Occipital lobe (tissue), 2 donors: Measurements from ENCODE around the gene DBET. TPM values are rescaled to one million over a fixed set of nuclear protein-coding genes. Genes with fewer than 3 reads are reported as not detected.
"Not testable (repeated sequence)": the region's sequence is repeated elsewhere in the genome, so short reads cannot be mapped to it uniquely, and the experiment has no call there.

Experiments
- DNase-seq: peaks from one replicate; lab custom pipeline; 2025; lab: John Stamatoyannopoulos, UW
- total RNA-seq: library from RNA; depleted of rRNA; stranded (reverse); fragments of >200 nt; gene quantifications from one replicate; pipeline ENCODE4 v1.2.3, GENCODE V29; 2014

Gene DBET
- total RNA-seq, 1 donor from 2014 or later, result not detected

DNA sequence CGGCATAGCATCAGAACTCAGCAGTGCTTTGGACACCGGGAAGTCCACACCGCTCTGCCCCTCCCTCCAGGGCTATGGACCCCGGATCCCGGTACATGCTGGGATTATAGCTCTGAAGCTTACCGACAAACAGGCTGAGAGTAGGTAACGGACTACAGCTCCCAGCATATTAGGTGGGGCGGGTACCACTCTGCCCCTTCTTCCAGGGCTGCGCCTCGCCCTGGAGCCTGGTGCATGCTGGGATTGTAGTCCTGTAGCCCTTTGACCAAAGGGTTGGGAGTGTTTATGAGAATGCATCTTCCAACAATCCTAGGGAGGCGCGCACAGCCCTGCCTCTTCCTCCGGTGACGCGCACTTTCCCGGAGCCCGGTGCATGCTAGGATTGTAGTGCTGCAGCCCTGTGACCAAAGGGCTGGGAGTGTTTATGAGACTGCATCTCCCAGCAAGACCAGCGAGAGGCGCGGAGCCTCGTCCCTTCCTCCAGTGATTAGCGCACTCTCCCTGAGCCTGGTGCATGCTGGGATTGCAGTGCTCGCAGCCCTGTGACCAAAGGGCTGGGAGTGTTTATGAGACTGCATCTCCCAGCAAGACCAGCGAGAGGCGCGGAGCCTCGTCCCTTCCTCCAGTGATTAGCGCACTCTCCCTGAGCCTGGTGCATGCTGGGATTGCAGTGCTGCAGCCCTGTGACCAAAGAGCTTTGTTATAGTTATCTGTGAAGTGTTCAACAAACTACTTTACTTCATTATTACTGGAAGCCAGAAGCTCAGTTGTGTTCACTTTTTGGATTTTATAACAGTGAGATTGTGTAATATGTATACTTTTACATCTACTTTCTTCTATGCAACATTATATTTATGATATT lies 14.7 kb upstream of the DBET start:
- not testable (repeated sequence) for DNase-seq

DNA sequence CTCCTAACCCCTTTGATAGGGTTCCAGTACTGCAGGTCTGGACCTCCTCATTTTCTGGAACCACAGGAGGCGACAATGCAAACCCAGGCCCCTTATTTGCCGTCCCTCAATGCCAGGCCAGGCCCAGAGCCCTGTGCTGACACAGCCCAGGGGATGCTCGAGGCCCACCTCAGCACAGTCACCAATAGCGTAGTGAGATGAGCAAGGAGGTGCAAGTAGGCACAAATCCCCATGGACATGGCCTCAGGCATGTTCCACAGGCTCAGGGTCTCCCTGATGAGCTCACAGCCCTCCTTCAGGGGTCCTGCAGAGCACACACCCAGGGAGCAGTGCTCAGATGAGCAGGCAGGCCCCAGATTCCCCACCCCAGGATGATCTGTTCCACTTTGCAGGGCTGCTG lies 5.3 kb upstream of the DBET start:
- DNase-seq, result not testable (repeated sequence)

DNA sequence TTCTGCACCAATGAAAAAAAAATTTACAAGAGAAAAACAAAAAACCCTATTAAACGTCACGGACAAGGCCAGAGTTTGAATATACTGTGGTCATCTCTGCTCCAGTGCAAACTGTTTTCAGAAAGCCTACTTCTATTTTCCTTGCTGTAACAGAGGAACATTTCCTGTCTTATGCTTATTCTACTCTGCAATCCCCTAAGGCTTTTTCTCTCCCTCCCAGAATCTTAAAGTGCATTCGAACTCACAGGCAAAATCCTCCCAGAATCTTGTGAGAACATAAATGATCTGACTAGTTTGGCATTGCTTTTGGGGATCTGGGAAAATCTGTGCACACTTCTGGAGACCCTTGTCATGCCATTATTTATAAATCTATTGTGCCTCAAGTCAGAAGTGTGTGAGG lies 503 bp downstream of the DBET start:
- DNase-seq, result not testable (repeated sequence)

DNA sequence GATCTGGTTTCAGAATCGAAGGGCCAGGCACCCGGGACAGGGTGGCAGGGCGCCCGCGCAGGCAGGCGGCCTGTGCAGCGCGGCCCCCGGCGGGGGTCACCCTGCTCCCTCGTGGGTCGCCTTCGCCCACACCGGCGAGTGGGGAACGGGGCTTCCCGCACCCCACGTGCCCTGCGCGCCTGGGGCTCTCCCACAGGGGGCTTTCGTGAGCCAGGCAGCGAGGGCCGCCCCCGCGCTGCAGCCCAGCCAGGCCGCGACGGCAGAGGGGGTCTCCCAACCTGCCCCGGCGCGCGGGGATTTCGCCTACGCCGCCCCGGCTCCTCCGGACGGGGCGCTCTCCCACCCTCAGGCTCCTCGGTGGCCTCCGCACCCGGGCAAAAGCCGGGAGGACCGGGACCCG lies 4.0 kb downstream of the DBET start:
- not testable (repeated sequence) for DNase-seq

DNA sequence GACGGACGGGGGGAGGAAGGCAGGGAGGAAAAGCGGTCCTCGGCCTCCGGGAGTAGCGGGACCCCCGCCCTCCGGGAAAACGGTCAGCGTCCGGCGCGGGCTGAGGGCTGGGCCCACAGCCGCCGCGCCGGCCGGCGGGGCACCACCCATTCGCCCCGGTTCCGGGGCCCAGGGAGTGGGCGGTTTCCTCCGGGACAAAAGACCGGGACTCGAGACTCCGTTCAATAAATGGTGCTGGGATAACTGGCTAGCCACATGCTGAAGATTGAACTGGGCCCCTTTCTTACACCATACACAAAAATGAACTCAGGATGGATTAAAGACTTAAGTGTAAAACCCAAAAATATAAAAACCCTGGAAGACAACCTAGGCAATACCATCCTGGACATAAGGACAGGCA lies 28.8 kb downstream of the DBET start:
- DNase-seq, result not testable (repeated sequence)

DNA sequence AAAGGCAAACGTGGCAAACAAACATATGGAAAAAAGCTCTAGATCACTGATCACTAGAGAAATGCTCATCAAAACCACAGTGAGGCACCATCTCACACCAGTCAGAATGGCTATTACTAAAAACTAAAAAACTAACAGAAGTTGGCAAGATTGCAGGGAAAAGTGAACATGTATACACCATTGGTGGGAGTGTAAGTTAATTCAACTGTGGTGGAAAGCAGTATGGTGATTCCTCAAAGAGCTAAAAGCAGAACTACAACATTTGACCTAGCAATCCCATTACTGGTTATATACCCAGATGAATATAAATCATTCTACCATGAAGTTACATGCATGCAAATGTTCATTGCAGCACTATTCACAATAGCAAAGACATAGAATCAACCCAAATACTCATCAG lies 29.7 kb downstream of the DBET start:
- not testable (repeated sequence) for DNase-seq

DNA sequence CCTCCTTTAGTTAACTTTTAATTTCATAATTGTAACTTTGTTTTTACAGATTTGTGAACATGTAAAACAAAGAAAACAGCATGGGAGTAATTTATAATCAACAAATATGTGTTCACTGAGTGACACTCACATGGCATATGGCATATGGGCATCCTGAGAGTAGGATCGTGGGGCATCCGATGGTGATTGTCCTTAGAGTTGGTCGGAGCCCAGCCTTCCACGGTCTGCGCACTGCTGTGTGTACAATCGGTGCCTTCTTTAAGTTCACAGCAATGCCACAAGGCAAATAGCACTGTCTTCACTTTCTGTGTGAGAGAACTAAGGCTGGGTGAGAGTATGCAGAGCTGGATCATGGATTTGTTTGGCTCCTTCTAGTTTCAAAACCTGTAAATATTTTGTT lies 31.0 kb downstream of the DBET start:
- DNase-seq, result not testable (repeated sequence)

DNA sequence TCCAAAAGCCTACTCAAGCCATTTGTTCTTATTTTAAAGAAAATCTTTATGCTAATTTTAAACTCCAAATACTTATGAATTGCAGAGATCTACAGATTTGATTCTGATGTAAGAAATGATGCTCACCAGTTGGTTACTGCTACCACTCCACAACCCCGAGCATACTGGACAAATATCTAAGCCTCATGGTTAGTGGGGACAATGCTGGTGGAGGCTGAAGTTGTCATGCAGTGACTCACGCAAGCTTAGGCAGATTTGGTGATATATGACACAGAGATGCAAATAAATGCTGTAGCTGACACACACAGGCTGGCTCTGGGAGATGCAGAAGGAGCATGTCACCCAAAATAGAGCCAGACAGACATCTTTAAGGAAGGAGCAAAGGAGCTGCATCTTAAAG lies 35.3 kb downstream of the DBET start:
- DNase-seq, result not testable (repeated sequence)

DNA sequence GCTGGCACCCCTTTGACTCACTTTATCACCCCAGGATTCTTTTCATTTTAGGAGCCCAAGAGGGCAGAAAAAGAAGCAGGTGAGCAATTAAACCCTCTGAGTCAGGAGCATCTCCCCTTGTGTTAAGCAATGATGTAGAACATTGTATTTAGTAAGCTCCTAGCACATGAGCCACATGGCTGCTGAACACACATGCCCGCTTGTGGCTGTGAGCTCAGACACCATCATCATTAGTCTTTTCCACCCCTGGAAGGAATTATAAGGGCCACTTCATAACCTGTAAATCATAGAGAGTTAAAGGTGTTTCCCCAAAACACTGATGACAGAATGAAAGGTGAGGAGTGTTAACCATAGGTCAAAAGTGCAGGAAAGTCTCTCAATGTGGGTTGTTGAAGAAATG lies 37.2 kb downstream of the DBET start:
- not testable (repeated sequence) for DNase-seq

DNA sequence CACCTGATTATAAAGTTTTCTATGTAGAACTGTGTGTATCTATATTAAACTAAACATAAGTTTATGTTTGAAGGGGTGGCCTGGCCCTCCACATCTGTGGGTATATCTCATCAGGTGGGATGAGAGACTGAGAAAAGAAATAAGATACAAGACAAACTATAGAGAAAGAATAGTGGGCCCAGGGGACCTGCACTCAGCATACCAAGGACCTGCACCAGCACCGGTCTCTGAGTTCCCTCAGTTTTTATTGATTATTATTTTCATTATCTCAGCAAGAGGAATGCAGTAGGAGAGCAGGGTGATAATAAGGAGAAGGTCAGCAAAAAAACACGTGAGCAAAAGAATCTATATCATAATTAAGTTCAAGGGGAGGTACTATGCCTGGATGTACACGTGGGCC lies 41.9 kb downstream of the DBET start:
- not testable (repeated sequence) for DNase-seq

DNA sequence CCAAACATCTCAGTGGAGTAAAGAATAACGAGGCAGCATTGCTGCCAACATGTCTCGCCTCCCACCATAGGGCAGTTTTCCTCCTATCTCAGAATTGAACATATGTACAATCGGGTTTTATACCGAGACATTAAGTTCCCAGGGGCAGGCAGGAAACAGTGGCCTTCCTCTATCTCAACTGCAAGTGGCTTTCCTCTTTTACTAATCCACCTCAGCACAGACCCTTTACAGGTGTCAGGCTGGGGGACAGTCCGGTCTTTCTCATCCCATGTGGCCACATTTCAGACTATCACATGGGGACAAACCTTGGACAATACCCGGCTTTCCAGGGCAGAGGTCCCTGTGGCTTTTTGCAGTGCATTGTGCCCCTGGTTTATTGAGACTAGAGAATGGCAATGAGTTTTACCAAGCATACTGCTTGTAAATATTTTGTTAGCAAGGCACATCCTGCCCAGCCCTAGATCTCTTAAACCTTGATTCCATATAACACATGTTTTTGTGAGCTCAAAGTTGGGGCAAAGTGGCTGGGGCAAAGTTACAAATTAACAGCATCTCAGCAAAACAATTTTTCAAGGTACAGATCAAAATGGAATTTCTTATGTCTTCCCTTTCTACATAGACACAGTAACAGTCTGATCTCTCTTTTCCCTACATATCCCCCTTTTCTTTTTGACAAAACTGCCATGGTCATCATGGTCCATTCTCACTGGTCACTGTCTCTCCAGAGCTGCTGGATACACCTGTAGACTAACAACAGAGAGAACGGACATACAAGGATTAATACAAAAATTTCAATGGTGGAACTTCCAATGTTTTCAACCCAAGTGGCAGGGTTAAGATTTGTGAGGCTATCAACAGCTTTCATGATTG lies 42.5 kb downstream of the DBET start:
- DNase-seq, result not testable (repeated sequence)

DNA sequence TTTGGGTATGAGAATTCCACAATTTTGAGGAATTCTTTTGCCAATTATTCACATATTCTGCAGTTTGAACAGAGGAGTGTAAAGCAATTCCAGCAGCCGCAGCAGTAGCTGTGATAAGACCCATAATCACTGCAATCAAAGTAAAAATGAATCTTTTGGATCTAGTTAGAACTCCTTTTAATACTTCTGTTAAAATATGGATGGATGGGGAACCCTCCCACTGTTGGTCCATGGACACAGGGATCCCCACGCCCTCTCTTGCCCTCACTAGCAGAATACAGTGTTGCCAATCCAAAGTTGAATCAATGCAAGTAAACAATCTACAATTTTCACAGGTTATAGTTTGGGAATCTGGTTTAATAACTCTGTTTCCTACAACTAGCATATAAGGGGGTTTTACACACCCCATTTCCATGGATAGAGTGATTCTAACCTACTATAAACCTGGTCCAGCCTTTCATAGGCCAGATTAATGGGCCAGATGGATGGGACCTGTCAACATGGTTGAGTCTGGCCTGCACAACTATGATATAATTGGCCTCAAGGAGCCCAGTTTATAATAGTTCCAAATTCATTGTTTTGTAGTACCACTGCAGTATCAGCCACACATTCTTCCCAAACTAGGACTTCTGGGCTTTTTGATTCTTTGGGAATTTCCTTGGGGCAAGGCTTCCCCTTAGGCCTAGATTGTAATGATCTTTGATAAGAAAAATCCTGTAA lies 43.6 kb downstream of the DBET start:
- not testable (repeated sequence) for DNase-seq

DNA sequence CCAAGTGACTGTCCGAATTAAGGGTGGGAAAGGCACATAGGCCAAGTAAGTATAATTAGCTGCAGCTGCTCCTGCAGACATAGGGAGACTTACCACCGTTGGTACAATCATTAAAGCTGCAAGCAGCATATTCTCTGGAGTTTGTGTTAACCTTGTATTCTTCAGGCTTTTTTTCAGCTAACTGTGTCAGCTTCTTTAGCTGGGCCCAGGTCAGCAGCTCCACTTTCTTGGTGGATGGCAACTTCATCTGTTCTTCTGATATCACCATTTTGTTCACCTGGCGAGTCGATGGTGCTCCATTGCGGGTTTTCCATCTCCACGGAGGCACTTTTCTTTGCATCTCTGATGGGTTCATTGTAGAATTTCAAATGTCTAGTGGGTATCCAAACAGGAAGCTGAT lies 44.5 kb downstream of the DBET start:
- not testable (repeated sequence) for DNase-seq

DNA sequence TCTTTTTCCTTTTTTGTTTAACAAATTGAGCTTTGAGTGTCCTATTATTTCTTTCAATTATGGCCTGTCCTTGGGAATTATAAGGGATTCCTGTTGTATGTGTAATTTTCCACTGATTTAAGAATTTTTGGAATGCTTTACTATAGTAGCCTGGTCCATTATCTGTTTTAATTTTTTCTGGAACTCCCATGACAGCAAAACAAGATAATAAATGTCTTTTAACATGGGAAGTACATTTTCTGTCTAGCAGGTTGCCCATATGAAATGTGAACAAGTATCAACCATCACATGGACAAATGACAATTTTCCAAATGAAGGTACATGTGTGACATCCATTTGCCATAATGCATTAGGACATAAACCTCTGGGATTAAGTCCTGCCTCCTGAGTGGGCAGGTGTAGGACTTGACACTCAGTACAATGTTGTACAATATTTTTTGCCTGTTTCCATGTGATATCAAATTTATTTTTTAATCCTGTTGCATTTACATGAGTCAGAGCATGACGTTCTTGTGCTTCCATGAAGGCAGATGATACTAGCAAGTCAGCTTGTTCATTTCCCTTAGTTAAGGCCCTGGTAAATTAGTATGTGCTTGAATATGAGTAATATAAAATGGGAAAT lies 45.2 kb downstream of the DBET start:
- DNase-seq, result not testable (repeated sequence)

DNA sequence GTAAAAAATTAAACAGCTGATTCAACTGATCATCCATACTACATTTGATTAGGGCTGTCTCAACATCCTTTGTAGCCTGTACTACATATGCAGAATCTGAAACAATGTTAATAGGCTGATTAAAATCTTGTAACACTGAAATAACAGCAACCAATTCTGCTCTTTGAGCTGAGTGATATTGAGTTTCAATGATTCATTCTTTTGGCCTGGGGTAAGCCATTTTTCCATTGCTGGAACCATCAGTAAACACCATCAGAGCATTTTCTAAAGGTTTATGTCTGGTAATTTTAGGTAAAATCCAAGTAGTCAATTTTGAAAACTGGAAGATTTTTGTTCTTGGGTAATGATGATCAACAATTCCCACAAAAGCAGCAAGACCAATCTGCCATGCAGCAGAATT lies 45.7 kb downstream of the DBET start:
- DNase-seq, result not testable (repeated sequence)

DNA sequence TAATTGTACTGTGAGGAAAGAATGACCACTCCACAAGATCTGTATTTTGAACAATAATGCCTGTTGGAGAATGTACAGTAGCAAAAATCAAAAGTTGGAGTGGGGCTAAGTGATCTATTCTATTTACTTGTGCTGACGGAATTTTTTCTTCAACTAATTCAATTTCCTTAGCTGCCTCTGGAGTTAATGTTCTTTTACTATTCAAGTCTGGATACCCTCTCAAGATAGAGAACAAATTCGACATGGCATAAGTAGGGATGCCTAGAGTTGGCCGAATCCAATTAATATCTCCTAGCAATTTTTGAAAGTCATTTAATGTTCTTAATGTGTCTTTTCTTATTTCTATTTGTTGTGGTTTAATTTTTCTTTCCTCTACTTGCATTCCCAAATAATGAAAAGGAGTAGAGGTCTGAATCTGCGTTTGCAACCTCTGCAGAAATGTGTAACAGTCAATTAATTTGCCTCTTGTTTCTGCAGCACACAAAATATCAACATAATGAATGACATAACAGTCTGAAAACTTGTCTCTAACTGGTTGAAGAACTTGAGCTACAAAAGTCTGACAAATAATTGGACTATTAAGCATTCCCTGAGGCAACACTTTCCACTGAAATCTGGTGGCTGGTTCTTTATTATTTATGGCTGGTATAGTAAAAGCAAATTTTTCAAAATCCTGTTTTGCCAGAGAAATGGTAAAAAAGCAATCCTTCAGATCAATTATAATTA lies 46.4 kb downstream of the DBET start:
- DNase-seq, result not testable (repeated sequence)

DNA sequence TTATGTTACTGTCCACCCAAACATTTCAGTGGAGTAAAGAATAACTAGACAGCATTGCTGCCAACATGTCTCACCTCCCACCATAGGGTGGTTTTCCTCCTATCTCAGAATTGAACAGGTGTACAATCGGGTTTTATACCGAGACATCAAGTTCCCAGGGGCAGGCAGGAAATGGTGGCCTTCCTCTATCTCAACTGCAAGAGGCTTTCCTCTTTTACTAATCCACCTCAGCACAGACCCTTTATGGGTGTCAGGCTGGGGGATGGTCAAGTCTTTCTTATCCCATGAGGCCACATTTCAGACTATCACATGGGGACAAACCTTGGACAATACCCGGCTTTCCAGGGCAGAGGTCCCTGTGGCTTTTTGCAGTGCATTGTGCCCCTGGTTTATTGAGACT lies 48.6 kb downstream of the DBET start:
- DNase-seq, result not testable (repeated sequence)

DNA sequence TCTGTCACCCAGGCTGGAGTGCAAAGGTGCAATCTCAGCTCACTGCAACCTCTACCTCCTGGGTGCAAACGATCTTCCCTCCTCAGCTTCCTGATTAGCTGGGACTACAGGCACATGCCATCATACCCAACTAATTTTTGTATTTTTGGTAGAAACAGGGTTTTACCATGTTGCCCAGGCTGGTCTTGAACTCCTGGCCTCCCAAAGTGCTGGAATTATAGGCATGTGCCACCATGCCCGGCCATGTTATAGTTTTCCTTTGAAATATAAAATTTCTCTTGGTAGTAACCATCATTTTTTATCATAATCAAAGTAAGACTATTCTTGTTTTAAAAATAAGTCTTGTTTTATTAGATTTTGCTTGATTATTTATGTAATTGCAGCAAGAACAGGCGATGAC lies 50.7 kb downstream of the DBET start:
- DNase-seq, result not testable (repeated sequence)
